SK-N-SH treated with all-trans-retinoic acid at 6 μM for 48 hours (cell line): Measurements from ENCODE around the gene ELOVL5.

ENCODE experiments used
- CREB5 ChIP-seq: fragments of 250-450 bp; sonication (Bioruptor Pico); IDR thresholded peaks from 2 replicates; pipeline ENCODE4 v1.5.1; 2020; ENCODE audit warnings: low read depth, mild to moderate bottlenecking, moderate library complexity
- CSDC2 ChIP-seq: fragments of 250-450 bp; sonication (Bioruptor Pico); IDR thresholded peaks from 2 replicates; pipeline ENCODE4 v1.5.0; 2020; ENCODE audit warnings: mild to moderate bottlenecking, moderate library complexity
- CSRNP3 ChIP-seq: fragments of 250-450 bp; sonication (Bioruptor Pico); IDR thresholded peaks from 2 replicates; pipeline ENCODE4 v1.5.1; 2021; ENCODE audit warnings: mild to moderate bottlenecking, moderate library complexity
- ESRRG ChIP-seq: fragments of 250-450 bp; sonication (Bioruptor Pico); IDR thresholded peaks from 2 replicates; pipeline ENCODE4 v1.6.1; 2021; ENCODE audit warnings: mild to moderate bottlenecking
- PATZ1 ChIP-seq: fragments of 250-450 bp; sonication (Bioruptor Pico); IDR thresholded peaks from 2 replicates; pipeline ENCODE4 v1.8.0; 2020; ENCODE audit warnings: mild to moderate bottlenecking, moderate library complexity, borderline replicate concordance
- POU6F1 ChIP-seq: fragments of 250-450 bp; sonication (Bioruptor Pico); IDR thresholded peaks from 2 replicates; pipeline ENCODE4 v1.8.0; 2021; ENCODE audit warnings: low read depth, mild to moderate bottlenecking, moderate library complexity, borderline replicate concordance
- PPARA ChIP-seq: fragments of 250-450 bp; sonication (Bioruptor Pico); IDR thresholded peaks from 2 replicates; pipeline ENCODE4 v1.5.0; 2020; ENCODE audit warnings: mild to moderate bottlenecking, borderline replicate concordance
- RARB ChIP-seq: fragments of 250-450 bp; sonication (Bioruptor Pico); IDR thresholded peaks from 2 replicates; pipeline ENCODE4 v1.8.0; 2021; ENCODE audit warnings: mild to moderate bottlenecking, moderate library complexity
- TSHZ2 ChIP-seq: fragments of 250-450 bp; sonication (Bioruptor Pico); IDR thresholded peaks from 2 replicates; pipeline ENCODE4 v1.5.0; 2020; ENCODE audit warnings: mild to moderate bottlenecking, moderate library complexity
- ZFP3 ChIP-seq: fragments of 250-450 bp; sonication (Bioruptor Pico); IDR thresholded peaks from 2 replicates; pipeline ENCODE4 v1.5.0; 2020; ENCODE audit warnings: mild to moderate bottlenecking, moderate library complexity
- ZNF8 ChIP-seq: fragments of 450-650 bp; formaldehyde crosslinking; IDR thresholded peaks from 2 replicates; pipeline ENCODE4 v1.5.0; 2020; ENCODE audit warnings: mild to moderate bottlenecking, moderate library complexity

GRCh38 chr6:53244399-53244931 lies 104.3 kb downstream of the ELOVL5 start:
- TF ChIP-seq CSRNP3 (CRISPR knock-in tag), result no peak
- TF ChIP-seq PPARA (CRISPR knock-in tag), result no peak
- TF ChIP-seq CREB5, result no peak
- no peak for TF ChIP-seq POU6F1 (CRISPR knock-in tag)
- no peak for TF ChIP-seq CSDC2 (CRISPR knock-in tag)
- no peak for TF ChIP-seq ZNF8 (CRISPR knock-in tag)
- TF ChIP-seq ESRRG, result no peak
- no peak for TF ChIP-seq TSHZ2 (CRISPR knock-in tag)
- no peak for TF ChIP-seq ZFP3 (CRISPR knock-in tag)
- TF ChIP-seq PATZ1 (CRISPR knock-in tag), result no peak
- TF ChIP-seq RARB (CRISPR knock-in tag), result no peak
